HepG2 (cell line): ENCODE measurements around the gene MOB4.

Experiments
- CHD2 ChIP-seq: IDR thresholded peaks from 2 replicates; pipeline ENCODE4 v1.6.1; 2011; ENCODE audit warnings: low read depth, low read length, improper control_type of control experiment
- DNMT1 ChIP-seq: sonication (generic); formaldehyde crosslinking; IDR thresholded peaks from 2 replicates; pipeline ENCODE4 v1.5.1; 2020; ENCODE audit warnings: mild to moderate bottlenecking, missing genetic modification reagents
- HCFC1 ChIP-seq: fragments of 150-350 bp; IDR thresholded peaks from 2 replicates; pipeline ENCODE4 v1.6.1; 2014; ENCODE audit warnings: low read depth, low read length
- HDAC6 ChIP-seq: fragments of 200-600 bp; sonication (generic); IDR thresholded peaks from 2 replicates; pipeline ENCODE4 v1.7.0; 2017; ENCODE audit warnings: mild to moderate bottlenecking, antibody characterized with exemption, low read length, low read depth
- RFX5 ChIP-seq: IDR thresholded peaks from 2 replicates; pipeline ENCODE4 v1.6.1; 2011; ENCODE audit warnings: low read depth, low read length, improper control_type of control experiment
- SUZ12 ChIP-seq: fragments of 150-350 bp; IDR thresholded peaks from 2 replicates; pipeline ENCODE4 v1.6.1; 2014; ENCODE audit warnings: low read depth, low read length
- TAF1 ChIP-seq: sonication (generic); formaldehyde crosslinking; IDR thresholded peaks from 2 replicates; pipeline ENCODE4 v1.4.0; 2020; ENCODE audit warnings: missing genetic modification reagents

GRCh38 chr2:197601726-197602125, 85.9 kb downstream of the MOB4 start:
- TF ChIP-seq RFX5: no peak
- no peak for TF ChIP-seq SUZ12
- no peak for TF ChIP-seq DNMT1 (CRISPR knock-in tag)
- no peak for TF ChIP-seq HDAC6
- TF ChIP-seq TAF1 (CRISPR knock-in tag): no peak
- no peak for TF ChIP-seq HCFC1
- TF ChIP-seq CHD2: no peak
